ENCODE data around the gene MECR. TPM values are rescaled to one million over a fixed set of nuclear protein-coding genes. Genes with fewer than 3 reads are reported as not detected.

MECR gene
- total and polyA plus RNA-seq, 10 of the 15 experiments (the other 5 are each of a cell fraction or from before 2014, with no cell fraction given): 7.6 to 66.3 (median 38.7) TPM

GRCh38 chr1:29278124-29278523, 47.4 kb upstream of the MECR start:
- H3K4me2 ChIP-seq (ENCODE audit: control insufficient read depth, insufficient read depth): no peak overlapping the region
- H3K9ac ChIP-seq (ENCODE audit: control insufficient read depth, insufficient read depth, low read length): no peak overlapping the region
- H4K20me1 ChIP-seq (ENCODE audit: control insufficient read depth, insufficient read depth): no peaks in the 10 kb centered on the region
- ChIA-PET POLR2A (no interaction called here), CTCF (no interaction called here), RAD21 (ENCODE audit: unreplicated experiment) (no interaction called here), SMC1A (ENCODE audit: uncharacterized antibody, unreplicated experiment) (no interaction called here)
- 41% methylated on average over 3 of the region's 3 CpGs for WGBS (ENCODE audit: insufficient coverage, insufficient replicate concordance, low lambda C conversion rate, missing lambda C conversion rate)
- H2AFZ ChIP-seq (ENCODE audit: control insufficient read depth, low read depth, low read length): no peak overlapping the region
- no peak overlapping the region for H3K27ac ChIP-seq (ENCODE audit: control insufficient read depth, insufficient read depth)
- BruUV-seq (replicated peaks): no TSS peak
- no peaks in the 10 kb centered on the region for H3K9me3 ChIP-seq (replicated peaks; ENCODE audit: control insufficient read depth, insufficient read depth, low read length)
- H3K36me3 ChIP-seq (ENCODE audit: control insufficient read depth in 2 of 2, insufficient read depth in 2 of 2, low read length in 1 of 2): no peaks in the 10 kb centered on the region
- FAIRE-seq: no peak
- no peak for ATAC-seq
- H3K4me1 ChIP-seq (ENCODE audit: control insufficient read depth, insufficient read depth, low read length): no peaks in the 10 kb centered on the region
- H3K79me2 ChIP-seq (ENCODE audit: control insufficient read depth, insufficient read depth, low read length): no peaks in the 10 kb centered on the region
- DNase-seq (ENCODE audit: low read depth, low spot score): no peak
- TF ChIP-seq NFYA (IDR thresholded peaks at IDR 0.05; ENCODE audit: borderline replicate concordance, low read depth, low read length) (no peak), POU2F2 (IDR thresholded peaks at IDR 0.05; ENCODE audit: borderline replicate concordance, low read depth, low read length) (no peak), STAT1 (conservative IDR thresholded peaks at IDR 0.05) (no peak), RB1 (IDR thresholded peaks at IDR 0.05; ENCODE audit: borderline replicate concordance) (no peak), CBX5 (IDR thresholded peaks at IDR 0.05; ENCODE audit: low read depth) (no peak), ZNF24 (IDR thresholded peaks at IDR 0.05) (no peak), NBN (IDR thresholded peaks at IDR 0.05) (no peak), ZNF622 (IDR thresholded peaks at IDR 0.05) (no peak), JUND (IDR thresholded peaks at IDR 0.05; ENCODE audit: low read depth, low read length) (no peak), CHD4 (IDR thresholded peaks at IDR 0.05) (no peak), RAD51 (IDR thresholded peaks at IDR 0.05) (no peak)
- intact Hi-C loops (cut with micrococcal nuclease; ENCODE audit: unreplicated experiment) (no loop called here), in situ Hi-C loops (cut with MboI) (no loop called here)
- H3K27me3 ChIP-seq (replicated peaks in 1 of 2; ENCODE audit: control insufficient read depth in 2 of 2, insufficient read depth in 2 of 2, low read length in 1 of 2): no peaks in the 10 kb centered on the region; a peak in 1 of 4 replicates
- no peak overlapping the region for H3K4me3 ChIP-seq

DNA sequence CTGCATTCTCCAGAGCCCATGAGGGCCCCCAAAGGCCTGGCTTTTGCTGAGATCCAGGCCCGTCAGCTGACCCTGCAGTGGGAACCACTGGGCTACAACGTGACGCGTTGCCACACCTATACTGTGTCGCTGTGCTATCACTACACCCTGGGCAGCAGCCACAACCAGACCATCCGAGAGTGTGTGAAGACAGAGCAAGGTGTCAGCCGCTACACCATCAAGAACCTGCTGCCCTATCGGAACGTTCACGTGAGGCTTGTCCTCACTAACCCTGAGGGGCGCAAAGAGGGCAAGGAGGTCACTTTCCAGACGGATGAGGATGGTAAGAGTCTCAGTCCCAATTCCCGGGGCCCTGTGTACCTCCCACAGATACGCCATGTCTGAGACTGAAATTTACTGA, 44.7 kb upstream of the MECR start:
- DNase-seq (ENCODE audit: low read depth, low spot score) (no peak), ATAC-seq (no peak), FAIRE-seq (no peak)
- no TSS peak for BruUV-seq (replicated peaks)
- H3K4me2 ChIP-seq (ENCODE audit: control insufficient read depth, insufficient read depth): no peak overlapping the region
- no peaks in the 10 kb centered on the region for H3K4me1 ChIP-seq (ENCODE audit: control insufficient read depth, insufficient read depth, low read length)
- POLR2A ChIA-PET: no interaction called here
- 42% methylated on average over 14 of the region's 14 CpGs for WGBS (ENCODE audit: insufficient coverage, insufficient replicate concordance, low lambda C conversion rate, missing lambda C conversion rate)
- SMC1A ChIA-PET (ENCODE audit: uncharacterized antibody, unreplicated experiment): no interaction called here
- H3K9ac ChIP-seq (ENCODE audit: control insufficient read depth, insufficient read depth, low read length): no peak overlapping the region
- intact Hi-C loops (cut with micrococcal nuclease; ENCODE audit: unreplicated experiment) (no loop called here), in situ Hi-C loops (cut with MboI) (no loop called here)
- CTCF ChIA-PET: no interaction called here
- H3K36me3 ChIP-seq (ENCODE audit: control insufficient read depth in 2 of 2, insufficient read depth in 2 of 2, low read length in 1 of 2): no peaks in the 10 kb centered on the region
- no peak overlapping the region for H2AFZ ChIP-seq (ENCODE audit: control insufficient read depth, low read depth, low read length)
- no peaks in the 10 kb centered on the region for H3K79me2 ChIP-seq (ENCODE audit: control insufficient read depth, insufficient read depth, low read length)
- no peaks in the 10 kb centered on the region for H4K20me1 ChIP-seq (ENCODE audit: control insufficient read depth, insufficient read depth)
- RAD21 ChIA-PET (ENCODE audit: unreplicated experiment): no interaction called here
- no peak overlapping the region for H3K27ac ChIP-seq (ENCODE audit: control insufficient read depth, insufficient read depth)
- H3K27me3 ChIP-seq (replicated peaks in 1 of 2; ENCODE audit: control insufficient read depth in 2 of 2, insufficient read depth in 2 of 2, low read length in 1 of 2): no peaks in the 10 kb centered on the region; a peak in 2 of 4 replicates
- no peak overlapping the region for H3K4me3 ChIP-seq
- no peaks in the 10 kb centered on the region for H3K9me3 ChIP-seq (replicated peaks; ENCODE audit: control insufficient read depth, insufficient read depth, low read length)
- no peak for TF ChIP-seq RB1 (IDR thresholded peaks at IDR 0.05; ENCODE audit: borderline replicate concordance)
- TF ChIP-seq CHD4 (IDR thresholded peaks at IDR 0.05): no peak
- TF ChIP-seq ZNF217 (IDR thresholded peaks at IDR 0.05): no peak
- no peak for TF ChIP-seq PAX5 (IDR thresholded peaks at IDR 0.05; ENCODE audit: borderline replicate concordance, low read depth, low read length)
- TF ChIP-seq, protein P1, sequence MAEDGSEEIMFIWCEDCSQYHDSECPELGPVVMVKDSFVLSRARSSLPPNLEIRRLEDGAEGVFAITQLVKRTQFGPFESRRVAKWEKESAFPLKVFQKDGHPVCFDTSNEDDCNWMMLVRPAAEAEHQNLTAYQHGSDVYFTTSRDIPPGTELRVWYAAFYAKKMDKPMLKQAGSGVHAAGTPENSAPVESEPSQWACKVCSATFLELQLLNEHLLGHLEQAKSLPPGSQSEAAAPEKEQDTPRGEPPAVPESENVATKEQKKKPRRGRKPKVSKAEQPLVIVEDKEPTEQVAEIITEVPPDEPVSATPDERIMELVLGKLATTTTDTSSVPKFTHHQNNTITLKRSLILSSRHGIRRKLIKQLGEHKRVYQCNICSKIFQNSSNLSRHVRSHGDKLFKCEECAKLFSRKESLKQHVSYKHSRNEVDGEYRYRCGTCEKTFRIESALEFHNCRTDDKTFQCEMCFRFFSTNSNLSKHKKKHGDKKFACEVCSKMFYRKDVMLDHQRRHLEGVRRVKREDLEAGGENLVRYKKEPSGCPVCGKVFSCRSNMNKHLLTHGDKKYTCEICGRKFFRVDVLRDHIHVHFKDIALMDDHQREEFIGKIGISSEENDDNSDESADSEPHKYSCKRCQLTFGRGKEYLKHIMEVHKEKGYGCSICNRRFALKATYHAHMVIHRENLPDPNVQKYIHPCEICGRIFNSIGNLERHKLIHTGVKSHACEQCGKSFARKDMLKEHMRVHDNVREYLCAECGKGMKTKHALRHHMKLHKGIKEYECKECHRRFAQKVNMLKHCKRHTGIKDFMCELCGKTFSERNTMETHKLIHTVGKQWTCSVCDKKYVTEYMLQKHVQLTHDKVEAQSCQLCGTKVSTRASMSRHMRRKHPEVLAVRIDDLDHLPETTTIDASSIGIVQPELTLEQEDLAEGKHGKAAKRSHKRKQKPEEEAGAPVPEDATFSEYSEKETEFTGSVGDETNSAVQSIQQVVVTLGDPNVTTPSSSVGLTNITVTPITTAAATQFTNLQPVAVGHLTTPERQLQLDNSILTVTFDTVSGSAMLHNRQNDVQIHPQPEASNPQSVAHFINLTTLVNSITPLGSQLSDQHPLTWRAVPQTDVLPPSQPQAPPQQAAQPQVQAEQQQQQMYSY (CRISPR knock-in tag; IDR thresholded peaks at IDR 0.05): no peak
- no peak for TF ChIP-seq RELA (IDR thresholded peaks at IDR 0.05; ENCODE audit: borderline replicate concordance, partially characterized antibody)
- no peak for TF ChIP-seq SMC3 (IDR thresholded peaks at IDR 0.05; ENCODE audit: borderline replicate concordance, low read length)
- no peak for TF ChIP-seq EP300 (IDR thresholded peaks at IDR 0.05; ENCODE audit: borderline replicate concordance in 1 of 2, control insufficient read depth in 1 of 2, low read depth in 2 of 2, low read length in 2 of 2)
